ENCODE data around the gene SH3RF1.

The SH3RF1 gene

DNA sequence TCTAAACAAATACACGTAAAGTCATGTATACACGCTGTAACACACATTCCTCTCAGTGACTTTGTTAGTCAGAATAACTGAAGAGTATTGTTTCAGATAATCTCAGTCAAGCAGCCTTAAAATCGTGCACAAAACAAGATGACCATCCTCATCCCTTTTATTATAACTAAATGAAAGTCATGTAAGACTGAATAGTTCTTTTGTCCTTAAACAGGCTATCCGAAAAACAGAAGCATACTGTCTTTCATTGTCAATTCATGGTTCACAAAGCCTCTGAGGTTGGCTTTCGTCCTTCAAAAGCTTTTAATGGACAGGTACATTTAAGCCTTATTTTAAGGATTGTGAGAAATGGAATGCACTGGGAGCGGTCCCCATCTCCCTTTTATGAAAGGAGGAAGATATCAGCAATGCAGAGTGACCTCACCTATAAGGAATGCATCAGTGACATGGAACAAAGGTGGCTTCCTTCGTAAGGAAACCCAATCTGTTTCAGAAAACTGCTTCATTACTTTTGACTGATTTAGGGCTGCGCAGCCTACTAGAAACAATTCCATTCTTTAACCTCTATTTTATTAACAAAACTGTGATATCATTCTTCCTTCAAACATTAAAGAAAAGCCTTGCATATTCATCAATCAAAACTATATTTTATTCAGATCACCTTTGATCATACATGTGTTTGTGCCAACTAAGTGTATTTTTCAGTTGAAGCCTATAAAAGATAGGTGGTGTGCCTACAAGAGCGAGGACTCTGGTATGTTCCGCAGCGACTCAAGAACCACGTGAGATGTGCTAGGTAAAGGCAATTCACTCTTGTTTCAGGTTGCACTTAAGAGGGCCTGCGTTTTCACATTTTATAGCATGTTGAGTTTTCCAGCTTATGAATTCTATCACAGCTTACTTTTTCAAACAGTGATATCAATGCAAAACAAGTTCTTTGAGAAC, 19.2 kb downstream of the SH3RF1 start:
- no peak for DNase-seq (ENCODE audit: low read depth)

DNA sequence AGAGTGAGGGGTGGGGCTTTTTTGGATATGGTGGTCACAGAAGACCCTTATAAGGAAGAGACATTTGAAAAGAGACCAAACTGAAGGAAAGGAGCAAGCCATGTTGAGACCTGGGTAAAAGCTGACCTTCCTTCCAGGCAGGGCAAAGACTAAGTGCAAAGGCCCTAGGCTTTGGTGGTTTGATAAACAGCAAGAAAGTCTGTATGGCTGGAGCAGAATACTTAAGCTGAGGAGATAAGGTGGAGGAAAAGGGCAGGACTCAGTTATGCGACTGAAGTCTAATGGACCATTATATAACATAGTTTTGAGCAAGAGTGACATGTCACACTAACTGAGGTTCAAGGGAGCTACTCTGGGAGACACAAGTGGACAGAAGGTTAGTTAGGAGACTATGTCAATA, 20.0 kb downstream of the SH3RF1 start:
- DNase-seq (ENCODE audit: low read depth), result no peak

DNA sequence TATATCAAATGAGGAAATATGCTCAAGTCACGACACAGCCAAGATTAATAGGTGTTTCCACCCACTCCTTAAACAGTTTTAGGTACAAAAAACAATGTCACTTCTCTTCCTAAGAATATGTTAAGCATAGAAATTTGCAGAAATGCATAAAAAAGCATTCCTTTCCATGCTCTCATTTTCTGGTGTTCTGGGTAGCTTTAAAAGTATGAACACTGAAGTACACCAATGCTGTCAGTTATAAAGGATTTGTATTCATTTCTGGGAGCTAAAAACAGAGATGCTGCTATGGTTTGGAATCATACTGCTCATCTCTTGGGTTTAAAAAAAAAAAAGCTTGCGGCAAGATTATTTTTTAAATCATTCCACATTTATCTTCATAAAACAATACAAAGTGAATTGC, 20.8 kb downstream of the SH3RF1 start:
- DNase-seq (ENCODE audit: low read depth), result no peak

DNA sequence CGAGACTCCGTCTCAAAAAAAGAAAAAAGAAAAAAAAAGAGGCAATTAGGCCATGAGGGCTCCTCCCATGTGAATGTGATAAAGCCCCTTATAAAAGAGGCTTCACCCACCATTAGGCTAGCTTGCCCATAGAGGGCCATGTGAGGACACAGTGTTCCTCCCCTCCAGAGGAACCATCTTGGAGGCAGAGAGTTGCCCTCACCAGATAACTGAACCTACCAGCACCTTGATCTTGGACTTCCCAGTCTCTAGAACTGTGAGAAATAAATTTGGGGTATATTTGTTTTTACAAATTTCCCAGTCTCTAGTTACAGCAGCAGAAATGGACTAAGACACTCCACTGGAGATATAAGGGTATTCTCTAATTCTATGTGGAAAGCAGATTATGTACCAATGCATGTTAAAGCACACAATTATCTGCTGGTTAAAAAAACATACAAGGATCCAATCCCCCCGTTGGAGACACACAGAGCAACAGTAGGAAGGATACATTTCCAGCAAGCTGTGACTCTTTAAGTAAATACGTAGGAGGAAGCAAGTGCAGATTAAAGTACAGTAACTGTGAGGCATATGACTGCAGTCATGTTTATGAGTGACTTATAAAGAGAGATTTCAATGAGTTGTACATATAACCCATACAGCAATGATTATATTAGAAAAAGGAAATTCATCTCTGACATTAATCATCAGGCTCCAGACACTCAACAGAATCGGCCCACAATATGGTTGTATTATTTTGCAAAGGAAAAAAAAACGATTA, 21.4 kb downstream of the SH3RF1 start:
- DNase-seq (ENCODE audit: low read depth), result no peak

DNA sequence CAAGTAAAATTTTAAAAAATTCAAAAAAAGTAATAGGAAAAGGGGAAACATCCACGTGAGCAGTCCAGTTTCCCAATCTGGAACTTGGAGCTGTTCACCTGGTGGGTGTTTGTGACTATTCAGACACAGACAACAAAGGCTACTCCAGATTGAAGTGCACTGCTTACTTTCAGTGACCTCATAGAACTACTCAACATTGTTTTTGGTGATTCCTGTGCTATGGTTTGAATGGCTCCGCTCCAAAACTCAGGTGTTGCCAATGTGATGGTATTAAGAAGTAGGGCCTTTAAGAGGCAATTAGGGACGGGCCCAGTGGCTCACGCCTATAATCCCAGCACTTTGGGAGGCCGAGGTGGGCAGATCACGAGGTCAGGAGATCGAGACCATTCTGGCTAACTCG, 22.1 kb downstream of the SH3RF1 start:
- no peak for DNase-seq (ENCODE audit: low read depth)

DNA sequence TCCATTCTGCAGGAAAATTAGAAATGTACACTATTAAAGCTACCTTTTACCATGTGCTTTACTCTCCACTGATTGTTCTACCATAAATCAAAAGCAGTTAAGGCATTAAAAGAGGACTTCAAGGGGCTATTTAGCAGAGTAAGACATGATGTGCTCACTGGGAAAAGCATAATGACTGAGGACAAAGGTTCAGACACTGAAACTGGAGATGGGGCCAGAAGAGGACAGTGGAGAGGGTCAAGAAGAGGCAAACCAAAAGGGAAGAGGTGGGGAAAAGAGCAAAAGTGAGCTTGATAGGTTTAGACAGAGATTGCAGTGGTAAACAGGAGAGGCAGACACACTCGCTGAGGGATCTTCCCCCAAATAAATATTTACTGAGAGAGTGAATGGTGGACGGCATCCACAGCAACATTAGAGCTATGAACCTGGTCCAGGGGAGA, 23.8 kb downstream of the SH3RF1 start:
- DNase-seq (ENCODE audit: low read depth), result no peak

DNA sequence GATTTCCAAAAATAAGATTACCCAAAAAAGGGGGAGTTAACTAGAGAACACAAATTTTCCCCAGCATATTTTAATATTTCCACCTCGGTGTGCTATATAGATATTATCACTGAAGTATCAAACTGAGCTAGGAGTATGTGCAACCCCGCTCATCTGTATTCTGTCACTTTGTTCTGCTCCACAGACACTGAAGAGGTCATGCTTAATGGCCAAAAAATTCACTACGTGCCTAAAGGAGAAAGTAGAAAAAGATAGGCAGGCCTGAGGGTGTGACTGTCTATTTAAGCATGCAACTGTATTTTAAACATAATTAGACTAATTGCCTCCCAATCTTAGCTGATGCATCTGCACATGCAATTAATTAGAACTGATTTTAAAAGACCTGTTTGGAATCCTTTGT, 24.5 kb downstream of the SH3RF1 start:
- DNase-seq (ENCODE audit: low read depth), result no peak

DNA sequence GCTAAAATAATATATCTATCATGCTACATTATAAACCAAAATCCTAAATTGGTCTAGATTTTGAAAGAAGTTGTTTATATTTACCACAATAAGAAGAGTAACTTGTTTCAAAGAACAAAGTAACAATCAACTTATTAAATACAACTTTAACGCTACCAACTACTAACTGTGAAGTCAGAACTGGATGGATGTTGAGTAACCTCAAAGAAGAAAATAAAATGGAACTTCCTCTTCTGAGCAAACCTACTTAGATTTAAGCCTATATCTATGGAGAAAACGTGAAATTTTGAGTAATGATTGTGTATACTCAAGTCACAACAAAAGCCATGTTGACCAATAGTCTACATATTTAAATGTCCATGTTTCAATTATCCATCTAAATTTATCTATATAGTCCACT, 25.7 kb downstream of the SH3RF1 start:
- DNase-seq (ENCODE audit: low read depth), result no peak

DNA sequence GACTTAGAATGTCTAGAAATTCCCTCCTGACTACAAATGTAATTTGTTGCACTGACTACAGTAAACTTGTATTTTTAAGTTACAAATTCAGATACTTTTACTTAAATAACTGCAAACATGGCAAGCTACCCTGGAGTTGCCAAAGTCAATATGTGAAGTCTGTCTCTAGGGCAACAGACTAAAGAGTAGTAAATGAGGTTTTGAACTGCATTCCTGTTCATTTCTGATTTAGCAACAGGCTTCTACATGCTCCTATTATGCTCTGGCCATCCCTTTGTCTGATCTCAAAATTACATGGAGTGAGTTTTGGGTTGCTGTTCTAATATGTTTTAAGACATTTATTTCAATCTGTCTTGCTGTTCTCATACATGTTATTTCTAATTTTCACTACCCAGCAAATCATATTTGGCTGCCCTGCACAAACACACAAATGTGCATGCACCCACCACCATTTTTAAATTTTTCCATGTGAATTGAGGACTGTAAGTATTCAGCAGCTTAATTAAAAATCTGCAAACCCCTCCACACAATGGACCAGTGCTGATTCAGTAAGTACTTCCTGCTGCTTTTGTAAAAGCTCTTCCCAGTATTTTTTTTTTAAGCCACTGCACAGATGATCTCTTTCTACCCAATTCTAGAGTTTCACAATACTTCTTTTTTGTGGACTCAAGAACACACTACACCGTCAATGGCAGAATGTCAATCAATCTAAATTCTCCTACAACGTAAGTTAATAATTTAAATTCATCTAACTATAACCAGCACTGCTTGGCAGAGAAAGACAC, 26.7 kb downstream of the SH3RF1 start:
- DNase-seq (ENCODE audit: low read depth), result no peak

DNA sequence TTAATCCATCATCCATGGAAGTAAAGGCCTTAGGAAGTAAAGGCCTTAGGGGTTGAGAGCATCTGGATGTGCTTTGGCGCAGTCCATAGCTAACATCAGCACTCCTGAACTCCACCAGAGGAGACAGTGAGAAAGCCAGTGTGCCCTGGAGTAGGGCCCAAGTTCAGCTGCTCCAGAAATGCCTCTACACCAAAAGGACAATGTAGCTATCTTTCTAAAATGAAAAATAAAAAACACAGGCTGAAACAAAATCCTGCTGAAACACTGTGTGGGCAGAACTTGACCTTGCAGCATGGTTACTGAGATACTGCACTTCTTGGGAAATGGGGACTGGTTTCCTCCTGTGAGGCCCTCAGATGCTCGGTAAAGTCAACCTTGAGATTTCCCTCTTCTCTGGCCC, 29.3 kb downstream of the SH3RF1 start:
- DNase-seq (ENCODE audit: low read depth), result no peak

DNA sequence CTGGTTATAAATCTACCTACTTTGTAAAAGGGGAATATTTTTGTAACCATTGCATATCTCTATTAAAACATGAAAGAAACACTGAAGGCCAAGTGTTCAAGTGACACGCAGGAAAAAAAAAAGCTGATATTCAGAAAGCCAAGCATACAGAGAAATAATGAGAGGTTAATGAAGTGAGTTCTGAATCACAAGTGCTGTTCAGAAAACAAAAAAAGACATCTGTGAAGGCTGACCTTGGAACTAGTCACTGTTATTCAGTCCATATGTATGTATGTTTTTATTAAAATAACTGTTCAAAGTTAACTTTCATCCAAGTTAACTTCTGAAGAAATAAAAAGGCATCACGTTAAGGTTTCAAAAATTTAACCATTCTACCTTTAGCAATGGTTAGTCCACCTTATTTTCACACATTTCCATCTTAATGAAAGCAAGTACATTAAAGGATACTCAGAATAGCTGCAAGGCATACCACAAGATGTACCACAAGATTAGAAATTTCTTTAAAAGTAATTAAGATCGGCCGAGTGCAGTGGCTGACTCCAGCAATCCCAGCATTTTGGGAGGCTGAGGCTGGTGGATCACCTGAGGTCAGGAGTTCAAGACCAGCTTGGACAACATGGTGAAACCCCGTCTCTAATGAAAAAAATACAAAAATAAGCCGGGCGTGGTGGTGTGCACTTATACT, 31.4 kb downstream of the SH3RF1 start:
- no peak for DNase-seq (ENCODE audit: low read depth)

DNA sequence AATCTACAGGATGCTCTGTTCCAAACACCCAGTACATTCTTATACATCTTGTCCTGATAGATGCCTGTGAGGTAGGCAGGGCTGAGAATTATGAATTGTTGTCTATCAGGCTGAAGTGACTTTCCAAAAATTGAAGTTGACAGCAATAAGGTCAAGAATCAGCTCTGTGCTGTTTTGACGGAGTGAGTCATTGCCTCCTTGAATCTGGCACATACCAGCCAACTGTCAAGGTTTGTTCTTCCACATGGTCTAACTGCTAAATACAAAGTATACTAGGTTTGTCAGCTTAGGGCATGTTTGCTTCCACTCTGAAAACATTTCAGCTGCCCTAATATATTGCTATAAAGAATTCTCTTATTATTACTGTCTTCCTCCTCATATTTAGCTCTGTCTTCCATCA, 32.3 kb downstream of the SH3RF1 start:
- no peak for DNase-seq (ENCODE audit: low read depth)

DNA sequence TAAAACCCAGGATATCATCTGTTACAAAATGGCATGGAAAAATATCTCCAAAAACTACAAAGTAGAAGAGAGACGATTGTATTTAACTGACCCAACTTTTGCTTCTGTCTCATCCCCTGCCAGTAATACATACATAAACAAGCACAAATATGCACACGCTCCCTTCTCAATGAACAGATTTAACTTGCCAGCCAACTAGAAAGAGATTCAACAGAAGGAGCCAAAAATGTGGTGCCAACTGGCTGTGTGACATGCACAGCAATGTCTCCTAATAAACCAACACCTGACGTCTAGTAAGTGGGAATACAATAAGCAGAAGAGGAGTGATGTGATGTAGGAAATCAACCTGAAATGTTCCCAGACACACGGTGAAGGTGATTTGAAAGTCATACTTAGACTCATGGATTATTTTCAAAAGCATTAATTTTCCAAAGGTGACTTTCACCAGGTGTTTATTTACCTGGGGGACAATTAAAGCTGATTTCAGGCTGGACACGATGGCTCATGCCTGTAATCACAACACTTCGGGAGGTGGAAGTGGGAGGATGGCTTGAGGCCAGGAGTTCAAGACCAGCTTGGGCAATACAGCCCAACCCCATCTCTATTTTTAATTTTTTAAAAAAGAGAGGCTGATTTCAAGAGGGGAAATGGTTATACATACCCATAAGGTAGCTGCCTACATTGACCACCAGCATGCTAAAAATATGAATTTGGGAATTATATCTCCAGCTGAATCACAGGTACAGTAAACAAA, 33.7 kb downstream of the SH3RF1 start:
- DNase-seq (ENCODE audit: low read depth), result no peak

DNA sequence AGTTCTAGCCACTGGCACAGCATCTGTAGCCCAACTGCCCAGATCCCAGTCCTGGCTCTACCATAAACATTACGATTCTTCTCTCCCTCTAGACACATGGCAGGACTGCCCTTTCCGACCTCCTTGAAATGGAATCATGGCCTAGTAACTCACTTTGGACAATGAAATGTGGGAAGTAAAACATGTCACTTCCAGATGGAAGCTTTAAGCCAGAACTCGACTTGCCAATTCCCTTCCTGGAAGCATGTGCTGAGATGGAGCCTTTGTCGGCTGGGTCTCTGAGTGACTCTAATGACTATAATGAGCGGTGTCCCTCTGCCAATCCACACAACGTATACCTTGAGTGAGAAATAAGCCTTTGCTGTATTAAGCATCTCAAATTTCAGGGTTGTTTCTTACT, 34.7 kb downstream of the SH3RF1 start:
- no peak for DNase-seq (ENCODE audit: low read depth)

DNA sequence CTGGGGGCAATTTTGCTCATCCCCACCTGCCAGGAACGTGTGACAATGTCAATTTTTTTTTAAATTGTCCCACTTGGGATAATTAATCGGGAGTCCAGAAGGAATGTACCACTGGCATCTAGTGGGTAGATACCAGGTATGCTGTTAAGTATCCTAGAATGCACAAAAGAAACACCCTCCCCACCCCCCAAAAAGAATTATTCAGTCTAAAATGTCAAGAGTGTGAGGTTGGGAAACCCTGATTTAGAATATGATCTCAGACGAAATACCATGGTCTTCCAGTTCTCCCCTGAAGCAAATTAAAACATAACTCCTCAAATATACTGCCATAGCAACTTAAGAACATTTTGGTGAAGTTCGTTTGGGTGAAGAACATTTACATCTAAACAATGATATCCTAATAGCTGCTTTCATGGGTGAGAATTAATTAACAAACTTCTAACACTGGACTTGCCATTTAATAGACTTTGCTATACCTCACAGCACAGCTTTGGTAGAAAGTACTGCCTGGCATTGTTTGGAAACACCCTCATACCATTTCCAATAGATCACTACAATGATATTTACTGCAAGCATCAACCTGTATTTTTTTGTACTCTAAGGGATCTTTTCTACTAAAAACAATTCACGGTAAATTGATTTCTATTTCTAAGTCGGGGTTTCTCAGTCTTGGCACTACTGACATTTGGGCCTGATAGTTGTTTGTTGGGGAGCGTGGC, 36.5 kb downstream of the SH3RF1 start:
- no peak for DNase-seq (ENCODE audit: low read depth)

DNA sequence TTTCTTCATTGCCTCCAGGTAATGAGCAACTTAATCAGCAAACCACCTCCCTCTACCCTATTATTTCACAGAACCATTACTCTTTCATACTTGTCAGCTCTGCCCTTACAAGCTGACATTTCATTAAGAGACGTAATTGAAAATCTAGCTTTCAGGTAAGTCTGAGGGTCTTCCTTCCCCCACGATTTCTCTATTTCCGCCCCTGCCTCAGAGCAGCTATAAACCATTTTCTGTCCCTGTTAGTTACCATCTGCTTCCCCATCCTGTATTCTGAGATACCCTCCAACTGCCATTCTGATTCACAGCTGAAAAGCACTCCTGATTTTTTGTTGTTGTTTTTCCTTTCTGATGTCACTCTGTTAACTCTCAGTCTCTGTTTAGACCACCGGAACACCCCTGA, 37.1 kb downstream of the SH3RF1 start:
- no peak for DNase-seq (ENCODE audit: low read depth)

DNA sequence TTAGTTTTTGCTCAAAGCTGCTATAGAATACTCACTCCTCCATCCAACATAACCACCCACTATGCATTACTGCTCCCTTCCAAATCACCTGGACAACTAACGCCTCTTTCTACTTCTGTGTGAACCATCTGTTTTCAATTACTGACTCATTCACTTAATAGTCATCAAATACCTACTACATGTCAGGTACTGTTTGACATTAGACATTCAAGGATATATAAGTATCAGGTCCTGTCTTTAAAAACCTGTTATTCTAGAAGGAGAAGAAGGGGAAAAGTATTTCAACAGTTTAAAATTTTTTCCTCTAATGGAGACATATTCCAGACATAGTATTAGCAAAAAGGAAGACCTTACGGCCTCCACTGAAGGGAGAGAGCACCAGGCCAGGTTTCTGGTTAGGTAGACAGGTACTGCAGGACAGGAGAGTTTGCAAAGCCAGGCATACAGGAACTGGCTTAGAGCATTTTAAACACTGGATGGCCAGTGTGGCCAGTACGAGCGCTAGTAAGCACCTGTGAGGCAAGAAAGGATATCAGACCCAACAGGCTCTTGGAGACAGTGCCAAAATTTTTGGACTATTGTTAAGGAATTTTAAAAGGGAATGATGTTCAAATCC, 39.0 kb downstream of the SH3RF1 start:
- no peak for DNase-seq (ENCODE audit: low read depth)

DNA sequence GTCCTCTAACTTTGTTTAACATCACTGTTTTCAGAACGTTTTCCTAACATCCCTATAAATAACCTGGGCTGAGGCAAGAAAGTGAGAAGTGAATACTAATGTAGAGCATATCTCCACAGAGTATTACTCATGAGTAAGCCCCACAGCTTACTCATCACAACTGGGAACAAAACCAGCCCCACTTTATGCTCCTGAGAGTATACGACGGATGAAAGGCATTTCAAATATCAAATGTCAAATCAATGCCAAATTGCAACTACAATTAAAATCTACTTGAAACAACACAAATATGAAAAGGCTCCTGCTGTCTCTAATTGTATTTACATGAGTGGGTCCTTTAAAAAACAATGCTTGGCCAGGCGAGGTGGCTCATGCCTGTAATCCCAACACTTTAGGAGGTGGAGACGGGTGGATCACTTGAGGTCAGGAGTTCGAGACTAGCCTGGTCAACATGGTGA, 41.2 kb downstream of the SH3RF1 start:
- no peak for DNase-seq (ENCODE audit: low read depth)

DNA sequence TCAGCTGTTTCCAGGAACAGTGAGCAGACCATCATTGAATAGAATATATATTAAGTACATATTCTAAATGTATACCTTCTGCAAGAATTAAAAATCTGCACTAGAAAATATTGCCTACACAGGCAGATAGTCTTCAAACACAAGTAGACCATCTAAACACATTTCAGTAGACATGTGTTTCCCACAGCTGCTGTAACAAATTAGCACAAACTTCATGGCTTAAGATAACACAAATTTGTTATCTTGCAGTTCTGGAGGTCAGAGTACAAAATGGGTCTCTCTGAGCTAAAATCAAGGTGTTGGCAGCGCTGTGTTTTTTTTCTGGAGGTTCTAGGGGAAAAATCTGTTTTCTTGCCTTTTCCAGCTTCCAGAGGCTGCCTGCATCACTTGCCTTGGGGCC, 42.7 kb downstream of the SH3RF1 start:
- no peak for DNase-seq (ENCODE audit: low read depth)

DNA sequence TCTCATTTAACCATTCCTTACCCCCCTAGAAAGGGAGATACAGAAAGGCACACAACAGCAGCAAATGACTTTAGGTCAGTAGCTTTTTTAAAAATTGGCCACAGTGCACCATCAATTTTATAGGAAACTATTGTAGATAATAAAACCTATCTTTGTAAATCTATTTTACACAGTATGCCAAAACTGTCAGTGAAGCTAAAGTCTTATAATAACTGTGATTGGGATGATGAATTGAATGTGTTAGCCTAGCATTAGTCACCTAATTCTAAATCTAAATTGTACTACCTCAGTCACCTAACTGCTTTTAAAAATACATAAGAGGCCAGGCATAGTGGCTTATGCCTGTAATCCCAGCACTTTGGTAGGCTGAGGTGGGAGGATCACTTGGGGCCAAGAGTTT, 44.2 kb downstream of the SH3RF1 start:
- DNase-seq (ENCODE audit: low read depth), result no peak

Measured in activated T-cell treated with anti-CD3 and anti-CD28 coated beads for 24 hours (primary cell).